IPS-18c (cell line): ENCODE measurements around the gene CDX2.
"Not testable (repeated sequence)": the region's sequence is repeated elsewhere in the genome, so short reads cannot be mapped to it uniquely, and the experiment has no call there.

Experiments used
- H3K4me3 ChIP-seq: 2 replicates; pipeline ENCODE4 v1.7.0; 2013; ENCODE audit warnings: low read depth, mild to moderate bottlenecking, low read length, moderate library complexity; ENCODE audit not compliant: insufficient read depth
- H3K9me3 ChIP-seq: one replicate; pipeline ENCODE4 v1.6.1; 2013; ENCODE audit warnings: mild to moderate bottlenecking, low read length, moderate library complexity; ENCODE audit not compliant: control insufficient read depth, insufficient read depth

CDX2 gene

DNA sequence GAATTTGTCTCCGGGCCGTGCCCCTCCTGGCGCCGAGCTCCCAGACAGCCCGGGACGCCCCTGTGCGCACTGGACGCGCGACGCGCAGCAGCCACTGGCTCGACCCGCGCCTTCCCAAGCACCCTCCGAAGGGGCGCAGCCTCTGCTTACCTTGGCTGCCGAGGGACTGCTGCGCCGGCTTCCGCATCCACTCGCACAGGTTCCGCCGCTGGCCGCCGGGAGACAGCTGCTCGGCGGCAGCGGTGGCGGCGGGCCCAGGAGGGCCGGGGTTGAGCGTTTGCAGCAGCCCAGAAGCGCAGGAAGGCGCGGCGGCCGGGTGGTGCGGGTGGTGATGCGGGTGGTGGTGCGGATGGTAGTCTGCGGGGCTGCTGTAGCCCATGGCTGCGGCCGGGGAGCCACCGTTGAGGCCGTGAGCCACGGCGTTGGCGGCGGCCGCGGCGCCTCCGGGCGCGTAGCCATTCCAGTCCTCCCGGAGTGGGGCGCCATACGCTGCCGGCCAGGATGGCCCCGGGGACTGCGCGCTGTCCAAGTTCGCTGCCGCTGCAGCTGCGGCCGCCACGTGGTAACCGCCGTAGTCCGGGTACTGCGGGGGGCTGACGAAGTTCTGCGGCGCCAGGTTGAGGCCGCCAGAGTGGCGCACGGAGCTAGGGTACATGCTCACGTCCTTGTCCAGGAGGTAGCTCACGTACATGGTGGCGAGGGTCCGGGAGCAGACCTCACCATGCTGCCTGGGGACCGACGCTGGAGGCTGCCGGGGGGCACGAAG, 616 bp downstream of the CDX2 start:
- Histone ChIP-seq H3K4me3 (peak overlapping the region; percentile 43), H3K9me3 (no peaks in the 10 kb centered on the region)

DNA sequence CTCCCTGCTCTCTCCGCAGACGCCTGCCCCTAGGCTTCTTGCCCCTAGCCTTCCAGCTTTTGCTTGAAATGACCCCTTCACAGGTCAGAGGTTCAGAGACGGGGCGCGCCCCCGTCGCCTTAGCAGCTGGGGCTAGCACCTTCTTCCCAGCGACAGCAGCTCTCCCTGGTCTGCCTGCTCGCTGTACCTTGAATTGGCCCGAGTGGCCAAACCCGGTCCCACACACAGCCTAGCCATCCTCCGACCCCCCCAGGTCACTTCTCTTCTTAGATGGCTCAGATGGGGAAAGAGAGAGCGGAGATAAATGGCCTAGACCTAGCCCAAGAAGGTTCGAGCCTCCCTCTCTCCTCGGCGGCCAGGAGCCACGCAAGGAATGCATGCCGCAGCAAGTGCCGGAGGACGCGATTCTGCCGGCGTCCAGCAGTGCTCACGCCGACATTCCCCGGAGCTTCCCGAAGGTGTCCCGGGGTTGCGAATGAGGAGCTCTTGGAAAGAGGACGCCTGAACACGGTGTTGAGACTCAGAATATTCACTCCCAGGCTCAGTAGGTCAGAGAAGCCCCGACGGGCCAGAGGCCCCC, 1.3 kb downstream of the CDX2 start:
- peak overlapping the region; percentile 20; the same call in 1 of the 2 replicates for H3K4me3 ChIP-seq
- no peaks in the 10 kb centered on the region for H3K9me3 ChIP-seq

DNA sequence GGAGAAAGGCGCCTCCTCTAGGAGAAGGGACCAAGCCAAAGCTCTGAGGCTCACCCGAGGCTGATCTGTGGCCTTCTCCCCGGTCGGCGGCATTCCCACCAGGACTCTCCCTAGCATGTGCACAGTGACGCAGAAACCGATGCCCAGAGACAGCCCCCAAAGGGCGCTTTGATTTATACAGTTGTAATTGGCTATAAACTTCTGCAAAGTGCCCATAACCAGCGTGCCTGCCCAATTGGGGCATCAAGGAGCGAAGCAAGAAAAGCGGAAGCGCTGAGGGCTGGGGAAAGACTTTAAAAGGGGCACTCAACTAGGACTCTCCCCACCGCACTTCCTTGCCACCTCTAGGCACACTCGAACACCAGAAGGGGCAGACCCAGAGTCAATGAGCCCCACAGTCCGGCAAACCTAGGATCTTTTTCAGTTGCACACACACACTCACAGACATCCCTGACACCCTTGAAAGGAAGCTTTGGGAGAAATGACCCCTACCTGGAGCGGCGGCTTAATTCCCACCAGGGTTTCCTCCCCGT, 1.8 kb downstream of the CDX2 start:
- Histone ChIP-seq H3K4me3 (no peak overlapping the region), H3K9me3 (no peaks in the 10 kb centered on the region)

DNA sequence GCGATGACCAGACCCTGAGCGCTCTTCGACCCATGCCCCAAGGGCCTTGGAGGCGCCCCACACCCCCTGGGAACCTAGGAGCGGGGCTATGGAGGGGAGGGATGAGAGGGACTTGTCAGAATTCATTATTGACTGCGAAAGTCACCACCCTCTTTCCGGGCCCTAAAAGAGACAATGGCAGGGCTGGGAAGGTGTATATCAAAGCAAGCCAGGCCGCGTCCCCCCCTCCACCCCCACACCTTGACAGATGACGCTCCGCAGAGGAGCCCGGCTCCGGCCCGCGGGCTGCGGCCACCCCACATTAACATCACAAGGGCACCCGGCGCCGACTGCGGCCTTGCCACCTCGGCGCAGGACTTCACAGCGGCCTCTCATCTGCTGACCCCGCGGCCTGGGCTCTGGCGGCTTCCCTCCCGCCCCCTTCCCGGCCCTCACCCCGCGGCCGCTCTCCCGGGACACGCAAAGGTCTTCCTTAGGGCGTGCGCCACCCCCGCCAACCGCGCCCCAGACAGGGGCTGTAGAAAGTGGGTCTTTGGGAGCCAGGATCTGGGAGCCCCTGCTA, 2.4 kb downstream of the CDX2 start:
- Histone ChIP-seq H3K9me3 (no peaks in the 10 kb centered on the region), H3K4me3 (no peak overlapping the region)

DNA sequence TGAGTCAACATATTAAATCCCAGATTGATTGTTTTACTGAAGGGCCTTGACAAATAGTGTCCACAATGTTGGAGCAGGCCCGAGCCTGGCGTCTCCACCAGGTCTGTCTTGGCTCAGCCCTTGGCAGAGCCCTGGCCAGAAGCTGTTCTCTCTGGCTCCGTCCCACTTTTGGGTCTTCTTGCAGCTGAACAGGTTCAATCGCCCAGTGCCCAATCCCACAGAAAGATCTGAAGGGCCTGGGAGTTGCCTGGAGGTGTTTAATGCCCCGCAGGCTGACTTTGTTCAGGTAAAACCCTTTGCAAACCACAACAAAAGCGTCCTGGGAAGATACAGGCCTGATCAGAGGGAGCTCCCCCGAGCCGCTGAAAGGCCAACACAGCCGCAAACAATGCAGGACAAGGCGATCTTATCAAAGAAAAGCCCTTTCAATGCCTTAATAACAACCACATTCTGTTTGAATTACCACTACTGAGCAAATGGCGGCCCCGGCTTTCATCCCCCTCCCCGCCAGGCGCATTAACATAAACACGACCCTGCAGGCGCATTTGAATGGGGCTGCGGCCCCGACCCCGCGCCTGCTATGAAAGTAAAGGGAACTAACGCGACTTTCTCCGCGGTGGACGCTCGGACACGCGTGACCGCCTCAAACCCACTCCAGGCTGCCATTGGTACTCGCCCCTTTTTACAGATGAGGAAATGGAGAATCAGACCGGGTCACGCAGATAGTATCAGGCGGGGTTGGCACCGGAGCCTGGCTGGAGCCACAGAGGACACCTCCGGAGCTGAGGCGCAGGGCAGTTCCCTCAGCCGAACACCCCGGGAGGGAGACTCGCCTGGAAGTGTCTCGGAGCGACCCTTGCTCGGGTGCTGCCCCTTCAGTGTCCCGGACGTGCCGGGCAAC, 3.1 kb downstream of the CDX2 start:
- H3K9me3 ChIP-seq: no peaks in the 10 kb centered on the region
- H3K4me3 ChIP-seq: no peak overlapping the region

DNA sequence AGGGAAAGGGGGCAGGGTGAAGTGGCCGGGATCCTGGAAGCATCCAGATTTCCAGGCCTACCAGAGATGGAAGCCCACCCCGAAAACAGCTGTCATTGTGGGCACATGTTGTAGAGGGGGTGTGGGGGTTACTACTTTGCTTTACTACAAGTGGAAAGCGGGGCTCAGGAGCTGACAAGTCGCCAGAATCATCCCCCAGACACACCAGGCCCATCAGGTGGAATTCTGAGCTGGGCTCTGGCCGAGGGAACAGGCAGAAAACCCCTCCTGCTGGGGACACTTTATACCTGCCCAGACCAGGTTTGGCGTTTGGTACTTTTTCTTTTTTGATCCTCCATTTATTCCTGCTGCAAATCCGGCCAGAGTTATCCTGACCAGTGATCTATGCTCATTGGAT, 3.8 kb downstream of the CDX2 start:
- H3K4me3 ChIP-seq: no peak overlapping the region
- H3K9me3 ChIP-seq: no peaks in the 10 kb centered on the region

DNA sequence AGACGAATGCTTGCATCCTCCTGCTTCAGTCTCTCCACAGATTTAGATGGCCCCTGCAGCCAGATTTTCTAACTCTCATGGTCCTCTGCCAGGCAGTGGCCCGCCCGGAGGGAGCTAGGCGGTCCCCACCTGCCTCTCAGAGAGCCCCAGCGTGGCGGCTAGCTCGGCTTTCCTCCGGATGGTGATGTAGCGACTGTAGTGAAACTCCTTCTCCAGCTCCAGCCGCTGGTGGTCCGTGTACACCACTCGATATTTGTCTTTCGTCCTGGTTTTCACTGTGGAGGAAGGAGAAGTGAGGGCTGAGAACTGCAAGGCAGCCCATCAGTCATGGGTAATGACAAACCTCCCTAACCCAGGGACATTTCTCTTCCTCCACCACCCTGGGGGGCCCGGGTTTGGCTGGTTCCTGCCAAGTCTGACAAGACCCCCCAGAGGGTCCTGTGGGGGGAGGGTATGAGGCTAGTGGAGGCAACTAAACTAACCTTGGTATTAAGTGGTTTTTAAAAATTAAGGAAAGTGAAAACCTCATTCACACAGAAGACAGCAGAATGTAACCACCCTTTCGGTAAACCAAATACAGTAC, 4.3 kb downstream of the CDX2 start:
- Histone ChIP-seq H3K9me3 (no peaks in the 10 kb centered on the region), H3K4me3 (no peak overlapping the region)

DNA sequence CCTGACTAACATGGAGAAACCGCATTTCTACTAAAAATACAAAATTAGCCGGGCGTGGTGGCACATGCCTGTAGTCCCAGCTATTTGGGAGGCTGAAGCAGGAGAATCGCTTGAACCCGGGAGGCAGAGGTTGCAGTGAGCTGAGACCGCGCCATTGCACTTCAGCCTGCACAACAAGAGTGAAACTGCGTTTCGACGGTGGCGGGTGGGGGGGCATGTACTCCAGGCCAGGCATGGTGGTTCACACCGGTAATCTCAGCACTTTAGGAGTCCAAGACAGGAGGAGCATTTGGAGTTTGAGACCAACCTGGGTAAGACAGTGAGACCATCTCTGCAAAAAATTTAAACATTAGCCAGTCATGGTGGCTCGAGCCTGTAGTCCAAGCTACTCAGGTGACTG, 4.9 kb downstream of the CDX2 start:
- H3K9me3 ChIP-seq: not testable (repeated sequence)

DNA sequence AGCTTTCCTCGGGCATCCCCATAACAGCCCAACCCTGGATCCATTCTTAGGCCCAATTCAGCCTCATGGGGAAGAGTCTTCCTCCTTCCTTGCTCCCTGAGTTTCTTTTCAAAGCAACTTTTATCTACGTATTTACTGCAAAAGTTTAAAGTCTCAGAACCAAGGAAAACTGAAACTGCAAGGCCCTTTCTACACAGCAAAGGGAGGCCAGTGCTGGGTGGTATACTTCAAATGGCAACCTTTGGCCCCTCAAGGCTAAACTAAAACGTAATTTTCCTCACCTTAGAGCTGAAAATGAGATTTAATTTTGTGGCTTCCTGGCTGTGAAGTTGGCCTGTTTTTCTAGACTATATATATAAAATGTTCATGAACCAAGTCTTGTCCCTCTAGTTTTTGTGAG, 5.6 kb downstream of the CDX2 start:
- Histone ChIP-seq H3K9me3 (no peaks in the 10 kb centered on the region), H3K4me3 (no peak overlapping the region)

More for the DNA sequence above, 4.9 kb downstream of the CDX2 start:
- H3K4me3 ChIP-seq: not testable (repeated sequence)

DNA sequence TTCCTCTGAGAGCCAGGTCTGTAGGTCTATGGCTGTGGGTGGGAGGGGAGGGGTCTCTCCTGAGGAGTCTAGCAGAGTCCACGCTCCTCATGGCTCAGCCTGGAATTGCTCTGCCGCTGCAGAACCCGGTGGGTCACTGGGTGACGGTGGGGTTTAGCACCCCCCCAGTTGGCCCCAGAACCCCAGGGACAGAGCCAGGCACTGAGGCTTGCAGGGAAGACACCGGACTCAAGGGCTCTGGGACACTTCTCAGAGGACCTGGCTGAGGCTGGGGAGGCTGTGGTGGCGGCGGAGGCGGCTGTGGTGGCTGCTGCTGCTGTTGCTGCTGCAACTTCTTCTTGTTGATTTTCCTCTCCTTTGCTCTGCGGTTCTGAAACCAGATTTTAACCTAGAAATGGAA, 6.1 kb downstream of the CDX2 start:
- Histone ChIP-seq H3K9me3 (no peaks in the 10 kb centered on the region), H3K4me3 (no peak overlapping the region)

DNA sequence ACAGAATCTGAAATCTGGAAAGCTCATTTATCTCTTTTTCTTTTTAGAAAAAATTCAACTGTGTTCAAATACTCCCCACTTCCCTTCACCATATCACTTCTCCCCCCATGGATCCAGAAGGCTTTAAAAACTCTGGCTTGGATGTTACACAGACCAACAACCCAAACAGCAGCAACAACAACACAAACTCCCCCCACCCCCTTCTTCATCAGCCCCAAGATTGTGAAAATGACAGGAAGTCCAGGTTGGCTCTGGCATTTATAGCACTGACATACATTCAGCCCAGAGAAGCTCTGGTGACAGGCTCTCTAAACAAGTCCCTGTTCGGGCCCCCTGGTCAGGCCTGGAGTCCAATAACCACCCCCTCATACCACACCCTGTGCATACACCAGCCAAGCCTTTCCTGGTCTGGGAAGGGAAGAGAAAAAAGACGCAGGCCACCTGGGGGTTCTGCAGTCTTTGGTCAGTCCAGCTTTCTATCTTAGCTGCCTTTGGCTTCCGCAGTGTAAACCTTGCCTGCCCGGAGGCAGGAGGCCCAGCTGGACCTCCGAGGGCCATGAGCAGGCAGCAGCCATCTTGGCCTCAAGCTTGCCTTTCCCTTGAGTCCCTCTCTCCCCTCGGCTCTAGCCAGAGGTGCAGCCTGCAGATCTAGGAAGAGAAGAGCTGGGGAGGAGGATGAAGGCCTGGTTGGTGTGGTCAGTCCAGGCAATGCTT, 6.8 kb downstream of the CDX2 start:
- H3K4me3 ChIP-seq: 0 out of 2 replicates have a peak overlapping the region, but pooled peaks have one; percentile 1
- H3K9me3 ChIP-seq: no peaks in the 10 kb centered on the region

DNA sequence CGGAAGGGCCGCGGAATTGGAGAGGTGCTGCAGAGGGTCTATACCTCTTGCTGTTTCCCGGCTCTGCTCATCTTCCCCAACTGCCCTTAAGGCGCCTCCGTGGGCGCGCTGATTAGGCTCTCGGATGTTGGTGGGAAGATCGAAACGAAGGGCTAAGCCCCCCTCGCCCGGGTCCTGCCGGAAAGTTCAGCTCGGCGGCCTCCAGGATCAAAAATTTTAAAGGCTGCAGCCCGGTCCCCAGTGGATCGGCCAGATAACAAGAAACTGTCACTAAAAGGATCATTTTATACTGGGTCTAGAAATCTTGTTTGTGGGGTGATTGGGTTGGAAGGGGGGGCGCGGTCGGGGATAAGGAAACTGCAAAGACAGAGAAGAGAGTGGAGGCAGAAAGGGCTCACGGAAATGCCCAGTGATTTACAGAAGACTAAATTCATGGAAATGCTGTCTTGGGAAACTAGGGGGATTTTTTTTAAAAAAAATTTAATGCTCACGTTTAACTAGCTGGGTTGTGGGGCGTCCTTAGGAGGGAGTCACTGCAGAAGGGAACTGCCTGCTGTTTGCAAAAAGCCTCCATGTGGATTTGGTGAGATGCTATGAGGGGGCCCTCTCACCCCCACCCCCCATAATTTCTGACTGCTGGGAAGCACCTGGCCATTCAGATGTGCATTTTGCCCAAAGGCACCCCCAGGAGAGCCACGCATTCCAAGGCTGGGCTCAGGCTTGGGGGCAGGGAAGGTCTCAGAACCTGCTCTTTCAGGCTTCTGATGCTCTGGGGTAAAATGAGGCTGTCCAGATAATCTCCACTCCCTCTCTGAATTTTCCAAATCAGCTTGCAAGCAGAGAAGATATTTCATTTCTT, 7.7 kb downstream of the CDX2 start:
- Histone ChIP-seq H3K9me3 (no peaks in the 10 kb centered on the region), H3K4me3 (no peak overlapping the region; the same call in 1 of the 2 replicates)

DNA sequence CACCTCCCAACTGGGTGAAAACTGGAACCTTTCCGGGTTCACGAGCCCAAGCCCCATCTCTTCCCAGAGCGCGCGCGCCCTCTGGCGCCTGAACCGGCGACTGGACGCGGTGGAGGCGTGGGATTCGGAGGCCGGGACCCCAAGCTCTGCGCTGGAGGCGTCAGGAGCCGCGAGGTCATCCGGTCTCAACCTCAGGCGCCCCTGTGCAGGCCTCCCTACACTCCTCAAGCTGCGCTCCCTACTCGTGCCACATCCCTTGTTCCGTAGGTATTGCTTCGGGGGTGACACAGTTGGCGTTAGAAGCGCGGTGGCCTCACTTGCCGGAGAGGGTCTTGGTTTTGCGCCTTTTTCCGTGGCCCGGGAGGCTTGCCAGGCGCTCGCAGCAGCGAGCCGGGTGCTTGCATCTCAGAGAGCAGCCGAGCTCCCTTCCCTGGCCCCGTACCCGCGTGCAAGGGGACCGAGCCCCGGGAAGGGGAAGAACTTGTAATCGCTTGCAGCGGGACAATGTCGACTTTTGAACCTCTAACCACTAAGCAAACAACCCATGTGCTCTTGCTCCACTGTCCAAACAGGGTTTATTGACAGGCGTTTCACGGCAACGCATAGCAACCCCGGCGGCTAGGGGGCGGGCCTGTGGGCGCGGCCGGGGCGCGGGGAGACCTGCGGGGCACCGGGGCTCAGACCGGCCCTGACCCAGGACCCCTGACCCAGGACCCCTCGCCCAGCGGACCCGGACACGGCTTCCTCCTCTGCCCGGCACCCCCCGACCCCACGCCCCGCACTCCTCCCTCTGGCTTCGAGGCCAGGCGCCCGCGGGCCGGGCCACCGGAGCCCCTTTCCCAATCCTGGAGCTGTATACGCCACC, 8.5 kb downstream of the CDX2 start:
- Histone ChIP-seq H3K4me3 (no peak overlapping the region; the same call in 1 of the 2 replicates), H3K9me3 (no peaks in the 10 kb centered on the region)

DNA sequence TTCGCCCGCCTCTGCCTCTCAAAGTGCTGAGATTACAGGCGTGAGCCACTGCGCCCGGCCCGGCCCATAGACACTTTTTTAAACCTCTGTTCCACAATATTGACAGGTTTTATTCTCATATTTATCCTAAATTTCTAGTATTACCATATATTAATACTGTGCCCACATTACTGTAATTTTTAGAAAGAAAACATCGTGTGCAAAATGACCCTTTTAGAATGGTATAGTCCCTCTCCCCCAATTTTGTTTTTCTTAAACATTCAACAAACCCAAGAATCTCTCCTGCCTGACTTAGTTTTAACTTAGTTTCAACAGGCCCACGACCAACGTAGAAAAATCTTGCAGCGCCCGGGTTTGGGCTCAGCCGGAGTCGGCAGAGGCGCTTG, 9.1 kb downstream of the CDX2 start:
- no peaks in the 10 kb centered on the region for H3K9me3 ChIP-seq
- no peak overlapping the region for H3K4me3 ChIP-seq
